Heart left ventricle (tissue), 13 donors: ENCODE measurements around the gene DDX31.

Source experiments
- POLR2A ChIP-seq, 2 donors: fragments of 450-650 bp; IDR thresholded peaks; one replicate each; pipeline ENCODE4 v1.6.1; 2017; ENCODE audit warnings: antibody characterized with exemption in 2 of 2, mild to moderate bottlenecking in 2 of 2, moderate library complexity in 2 of 2
- TF ChIP-seq, protein P1 (sequence below), 12 donors: fragments of 200-600 bp; sonication (generic) in 4 of 12; IDR thresholded peaks; one replicate each; pipeline versions ENCODE4 v1.5.0 to v1.8.0; 2018 to 2022; ENCODE audit warnings: antibody characterized with exemption in 12 of 12, mild to moderate bottlenecking in 5 of 12
- donor health status: ischemic (EF 13 %, LVEDD 7.1; RV severe dilation, severe dysfunction).
- donor health status: DM: no; HTN: yes; CAD: no.
- donor health status: DM: no; HTN: no; CAD: no.
- donor health status: ischemic (EF 25% LVEDD 6.9; RV normal size, moderate dysfunction).
- donor health status: ischemic (EF 25% LVEDD 5.7; RV mildly dilated, moderate dysfunction).
- donor health status: ischemic (EF 35%, LVEDD 5.7; RV mildly dilated, moderate dysfunction).
- donor health status: nonischemic (EF 11% LVEDD 7.7; RV severe dilation, severe dysfunction).
- donor health status: DM: yes; HTN: yes; CAD: no.
- donor health status: PGD.
- donor health status: ischemic (EF 29% LVEDD 5.4; RV normal size, mild dysfunction).
- donor health status: nonischemic (EF 23%, LVEDD 6.1; RV moderate dilation, normal function).

DNA sequence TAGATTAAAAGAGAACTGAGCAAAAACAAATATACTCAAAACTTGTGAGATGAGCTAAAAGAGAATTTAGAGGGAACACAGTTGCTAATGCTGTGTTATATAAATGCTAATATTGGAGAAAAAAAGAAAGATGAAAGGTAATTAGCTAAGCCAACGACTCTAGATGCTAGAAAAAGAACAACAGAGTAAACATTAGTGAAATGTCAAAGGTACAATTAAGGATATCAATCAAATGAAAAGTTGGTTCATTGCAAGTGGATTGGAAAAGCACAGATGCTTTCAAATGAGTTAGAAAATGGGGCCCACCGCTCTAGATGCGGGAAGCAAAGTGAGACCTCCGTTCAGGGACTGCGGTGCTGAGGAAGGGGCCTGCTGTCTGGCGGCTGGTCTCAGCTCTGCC, 105.3 kb downstream of the DDX31 start:
- TF ChIP-seq, protein P1, sequence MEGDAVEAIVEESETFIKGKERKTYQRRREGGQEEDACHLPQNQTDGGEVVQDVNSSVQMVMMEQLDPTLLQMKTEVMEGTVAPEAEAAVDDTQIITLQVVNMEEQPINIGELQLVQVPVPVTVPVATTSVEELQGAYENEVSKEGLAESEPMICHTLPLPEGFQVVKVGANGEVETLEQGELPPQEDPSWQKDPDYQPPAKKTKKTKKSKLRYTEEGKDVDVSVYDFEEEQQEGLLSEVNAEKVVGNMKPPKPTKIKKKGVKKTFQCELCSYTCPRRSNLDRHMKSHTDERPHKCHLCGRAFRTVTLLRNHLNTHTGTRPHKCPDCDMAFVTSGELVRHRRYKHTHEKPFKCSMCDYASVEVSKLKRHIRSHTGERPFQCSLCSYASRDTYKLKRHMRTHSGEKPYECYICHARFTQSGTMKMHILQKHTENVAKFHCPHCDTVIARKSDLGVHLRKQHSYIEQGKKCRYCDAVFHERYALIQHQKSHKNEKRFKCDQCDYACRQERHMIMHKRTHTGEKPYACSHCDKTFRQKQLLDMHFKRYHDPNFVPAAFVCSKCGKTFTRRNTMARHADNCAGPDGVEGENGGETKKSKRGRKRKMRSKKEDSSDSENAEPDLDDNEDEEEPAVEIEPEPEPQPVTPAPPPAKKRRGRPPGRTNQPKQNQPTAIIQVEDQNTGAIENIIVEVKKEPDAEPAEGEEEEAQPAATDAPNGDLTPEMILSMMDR (IDR thresholded peaks at IDR 0.05) = no peak
- TF ChIP-seq POLR2A (IDR thresholded peaks at IDR 0.05) = no peak
